ENCODE data around the gene E2F2. TPM values are rescaled to one million over a fixed set of nuclear protein-coding genes. Genes with fewer than 3 reads are reported as not detected.
A peak's percentile ranks its signal among the peaks of the same experiment; 100 is the strongest.

E2F2 gene
- total RNA-seq, 1 donor from 2014 or later, result under 0.01 TPM

- no peak overlapping the region for H3K4me3 ChIP-seq (ENCODE audit: low read depth, low read length)
- FAIRE-seq (no peak), DNase-seq (ENCODE audit: low read depth) (no peak)
- no peaks in the 10 kb centered on the region for H3K36me3 ChIP-seq (ENCODE audit: control insufficient read depth, insufficient read depth, low read length)
- H3K27me3 ChIP-seq (ENCODE audit: control insufficient read depth, insufficient read depth, low read length), result peaks cover 3% of the 10 kb centered on the region
- no peak for TF ChIP-seq CTCF (IDR thresholded peaks at IDR 0.05; ENCODE audit: insufficient read depth, low read length, severe bottlenecking)
Measured at GRCh38 chr1:23529146-23530086, 1.6 kb downstream of the E2F2 start.

GRCh38 chr1:23528250-23528978 lies 2.6 kb downstream of the E2F2 start:
- Histone ChIP-seq H3K36me3 (ENCODE audit: control insufficient read depth, insufficient read depth, low read length) (no peaks in the 10 kb centered on the region), H3K4me3 (ENCODE audit: low read depth, low read length) (no peak overlapping the region), H3K27me3 (ENCODE audit: control insufficient read depth, insufficient read depth, low read length) (peaks cover 3% of the 10 kb centered on the region)
- DNase-seq (ENCODE audit: low read depth), result peak; percentile 81
- no peak for TF ChIP-seq CTCF (IDR thresholded peaks at IDR 0.05; ENCODE audit: insufficient read depth, low read length, severe bottlenecking)
- FAIRE-seq, result no peak

GRCh38 chr1:23527900-23528249 lies 3.2 kb downstream of the E2F2 start:
- peak; percentile 1 for TF ChIP-seq CTCF (IDR thresholded peaks at IDR 0.05; ENCODE audit: insufficient read depth, low read length, severe bottlenecking)
- FAIRE-seq, result no peak
- Histone ChIP-seq H3K36me3 (ENCODE audit: control insufficient read depth, insufficient read depth, low read length) (no peaks in the 10 kb centered on the region), H3K27me3 (ENCODE audit: control insufficient read depth, insufficient read depth, low read length) (peaks cover 3% of the 10 kb centered on the region), H3K4me3 (ENCODE audit: low read depth, low read length) (no peak overlapping the region)
- DNase-seq (ENCODE audit: low read depth), result no peak

- TF ChIP-seq CTCF (IDR thresholded peaks at IDR 0.05; ENCODE audit: insufficient read depth, low read length, severe bottlenecking), result no peak
- FAIRE-seq (no peak), DNase-seq (ENCODE audit: low read depth) (no peak)
- H3K4me3 ChIP-seq (ENCODE audit: low read depth, low read length), result no peak overlapping the region
- H3K36me3 ChIP-seq (ENCODE audit: control insufficient read depth, insufficient read depth, low read length), result no peaks in the 10 kb centered on the region
- H3K27me3 ChIP-seq (ENCODE audit: control insufficient read depth, insufficient read depth, low read length), result peaks cover 3% of the 10 kb centered on the region
Measured at GRCh38 chr1:23527366-23527765, 3.7 kb downstream of the E2F2 start.

GRCh38 chr1:23526329-23527041 lies 4.5 kb downstream of the E2F2 start:
- no peak for TF ChIP-seq CTCF (IDR thresholded peaks at IDR 0.05; ENCODE audit: insufficient read depth, low read length, severe bottlenecking)
- H3K27me3 ChIP-seq (ENCODE audit: control insufficient read depth, insufficient read depth, low read length), result peaks cover 3% of the 10 kb centered on the region
- H3K4me3 ChIP-seq (ENCODE audit: low read depth, low read length), result no peak overlapping the region
- no peaks in the 10 kb centered on the region for H3K36me3 ChIP-seq (ENCODE audit: control insufficient read depth, insufficient read depth, low read length)
- FAIRE-seq (no peak), DNase-seq (ENCODE audit: low read depth) (no peak)

Data from bronchial epithelial cell (primary cell).